Measurements from ENCODE around the gene INMT. TPM values are rescaled to one million over a fixed set of nuclear protein-coding genes. Genes with fewer than 3 reads are reported as not detected.

The INMT gene
- total and polyA plus RNA-seq, 2 experiments from 2014 or later, result 0.79 to 1.1 TPM

DNA sequence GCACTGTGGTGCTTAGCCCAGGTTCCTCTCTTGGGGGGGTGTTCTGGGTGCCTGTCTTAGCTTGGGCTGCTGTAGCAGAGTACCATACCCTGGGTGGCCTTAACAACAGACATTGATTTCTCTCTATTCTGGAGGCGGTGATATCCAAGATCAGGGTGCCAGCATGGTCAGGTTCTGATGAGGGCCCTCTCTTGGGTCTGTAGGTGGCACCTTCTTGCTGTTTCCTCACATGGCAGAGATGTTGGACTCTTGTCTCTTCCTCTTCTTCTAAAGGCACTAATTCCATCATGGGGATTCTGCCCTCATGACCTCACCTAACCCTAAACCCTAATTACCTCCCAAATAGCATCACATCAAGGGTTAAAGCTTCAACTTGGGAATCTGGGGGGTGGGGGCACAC, 49.7 kb upstream of the INMT start:
- Mint-ChIP-seq H3K27ac (no peak overlapping the region), H3K4me1 (peaks cover 26% of the 10 kb centered on the region), H3K4me3 (no peak overlapping the region), H3K9me3 (no peaks in the 10 kb centered on the region), H3K27me3 (ENCODE audit: insufficient read depth, low read depth, poor library complexity) (peaks cover 19% of the 10 kb centered on the region), H3K36me3 (ENCODE audit: low read depth) (no peaks in the 10 kb centered on the region; the same call in 2 of the 3 replicates)
- Histone ChIP-seq H3K79me2 (replicated peaks; ENCODE audit: insufficient read depth) (no peaks in the 10 kb centered on the region), H3F3A (replicated peaks; ENCODE audit: low read depth) (no peaks in the 10 kb centered on the region), H2AFZ (no peak overlapping the region), H3K27ac (ENCODE audit: low read depth) (no peak overlapping the region), H3K9me2 (ENCODE audit: insufficient read depth) (no peaks in the 10 kb centered on the region), H3K27me3 (ENCODE audit: insufficient read depth) (no peaks in the 10 kb centered on the region), H3K4me1 (ENCODE audit: insufficient read depth) (peaks cover 11% of the 10 kb centered on the region), H3K4me3 (no peak overlapping the region), H3K36me3 (ENCODE audit: insufficient read depth) (no peaks in the 10 kb centered on the region), H3K4me2 (no peak overlapping the region), H4K20me1 (replicated peaks; ENCODE audit: insufficient read depth) (no peaks in the 10 kb centered on the region)
- ATAC-seq (no peak), DNase-seq (ENCODE audit: low spot score) (no peak)
- no peak for TF ChIP-seq ZNF114 (CRISPR knock-in tag; IDR thresholded peaks at IDR 0.05)
- TF ChIP-seq, protein P1, sequence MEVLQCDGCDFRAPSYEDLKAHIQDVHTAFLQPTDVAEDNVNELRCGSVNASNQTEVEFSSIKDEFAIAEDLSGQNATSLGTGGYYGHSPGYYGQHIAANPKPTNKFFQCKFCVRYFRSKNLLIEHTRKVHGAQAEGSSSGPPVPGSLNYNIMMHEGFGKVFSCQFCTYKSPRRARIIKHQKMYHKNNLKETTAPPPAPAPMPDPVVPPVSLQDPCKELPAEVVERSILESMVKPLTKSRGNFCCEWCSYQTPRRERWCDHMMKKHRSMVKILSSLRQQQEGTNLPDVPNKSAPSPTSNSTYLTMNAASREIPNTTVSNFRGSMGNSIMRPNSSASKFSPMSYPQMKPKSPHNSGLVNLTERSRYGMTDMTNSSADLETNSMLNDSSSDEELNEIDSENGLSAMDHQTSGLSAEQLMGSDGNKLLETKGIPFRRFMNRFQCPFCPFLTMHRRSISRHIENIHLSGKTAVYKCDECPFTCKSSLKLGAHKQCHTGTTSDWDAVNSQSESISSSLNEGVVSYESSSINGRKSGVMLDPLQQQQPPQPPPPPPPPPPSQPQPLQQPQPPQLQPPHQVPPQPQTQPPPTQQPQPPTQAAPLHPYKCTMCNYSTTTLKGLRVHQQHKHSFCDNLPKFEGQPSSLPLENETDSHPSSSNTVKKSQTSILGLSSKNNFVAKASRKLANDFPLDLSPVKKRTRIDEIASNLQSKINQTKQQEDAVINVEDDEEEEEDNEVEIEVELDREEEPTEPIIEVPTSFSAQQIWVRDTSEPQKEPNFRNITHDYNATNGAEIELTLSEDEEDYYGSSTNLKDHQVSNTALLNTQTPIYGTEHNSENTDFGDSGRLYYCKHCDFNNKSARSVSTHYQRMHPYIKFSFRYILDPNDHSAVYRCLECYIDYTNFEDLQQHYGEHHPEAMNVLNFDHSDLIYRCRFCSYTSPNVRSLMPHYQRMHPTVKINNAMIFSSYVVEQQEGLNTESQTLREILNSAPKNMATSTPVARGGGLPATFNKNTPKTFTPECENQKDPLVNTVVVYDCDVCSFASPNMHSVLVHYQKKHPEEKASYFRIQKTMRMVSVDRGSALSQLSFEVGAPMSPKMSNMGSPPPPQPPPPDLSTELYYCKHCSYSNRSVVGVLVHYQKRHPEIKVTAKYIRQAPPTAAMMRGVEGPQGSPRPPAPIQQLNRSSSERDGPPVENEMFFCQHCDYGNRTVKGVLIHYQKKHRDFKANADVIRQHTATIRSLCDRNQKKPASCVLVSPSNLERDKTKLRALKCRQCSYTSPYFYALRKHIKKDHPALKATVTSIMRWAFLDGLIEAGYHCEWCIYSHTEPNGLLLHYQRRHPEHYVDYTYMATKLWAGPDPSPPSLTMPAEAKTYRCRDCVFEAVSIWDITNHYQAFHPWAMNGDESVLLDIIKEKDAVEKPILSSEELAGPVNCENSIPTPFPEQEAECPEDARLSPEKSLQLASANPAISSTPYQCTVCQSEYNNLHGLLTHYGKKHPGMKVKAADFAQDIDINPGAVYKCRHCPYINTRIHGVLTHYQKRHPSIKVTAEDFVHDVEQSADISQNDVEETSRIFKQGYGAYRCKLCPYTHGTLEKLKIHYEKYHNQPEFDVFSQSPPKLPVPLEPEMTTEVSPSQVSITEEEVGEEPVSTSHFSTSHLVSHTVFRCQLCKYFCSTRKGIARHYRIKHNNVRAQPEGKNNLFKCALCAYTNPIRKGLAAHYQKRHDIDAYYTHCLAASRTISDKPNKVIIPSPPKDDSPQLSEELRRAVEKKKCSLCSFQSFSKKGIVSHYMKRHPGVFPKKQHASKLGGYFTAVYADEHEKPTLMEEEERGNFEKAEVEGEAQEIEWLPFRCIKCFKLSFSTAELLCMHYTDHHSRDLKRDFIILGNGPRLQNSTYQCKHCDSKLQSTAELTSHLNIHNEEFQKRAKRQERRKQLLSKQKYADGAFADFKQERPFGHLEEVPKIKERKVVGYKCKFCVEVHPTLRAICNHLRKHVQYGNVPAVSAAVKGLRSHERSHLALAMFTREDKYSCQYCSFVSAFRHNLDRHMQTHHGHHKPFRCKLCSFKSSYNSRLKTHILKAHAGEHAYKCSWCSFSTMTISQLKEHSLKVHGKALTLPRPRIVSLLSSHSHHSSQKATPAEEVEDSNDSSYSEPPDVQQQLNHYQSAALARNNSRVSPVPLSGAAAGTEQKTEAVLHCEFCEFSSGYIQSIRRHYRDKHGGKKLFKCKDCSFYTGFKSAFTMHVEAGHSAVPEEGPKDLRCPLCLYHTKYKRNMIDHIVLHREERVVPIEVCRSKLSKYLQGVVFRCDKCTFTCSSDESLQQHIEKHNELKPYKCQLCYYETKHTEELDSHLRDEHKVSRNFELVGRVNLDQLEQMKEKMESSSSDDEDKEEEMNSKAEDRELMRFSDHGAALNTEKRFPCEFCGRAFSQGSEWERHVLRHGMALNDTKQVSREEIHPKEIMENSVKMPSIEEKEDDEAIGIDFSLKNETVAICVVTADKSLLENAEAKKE (CRISPR knock-in tag; IDR thresholded peaks at IDR 0.05), result no peak
- TF ChIP-seq EZH2 (IDR thresholded peaks at IDR 0.05; ENCODE audit: low read depth, unreplicated experiment), result no peak
- TF ChIP-seq, protein P2, sequence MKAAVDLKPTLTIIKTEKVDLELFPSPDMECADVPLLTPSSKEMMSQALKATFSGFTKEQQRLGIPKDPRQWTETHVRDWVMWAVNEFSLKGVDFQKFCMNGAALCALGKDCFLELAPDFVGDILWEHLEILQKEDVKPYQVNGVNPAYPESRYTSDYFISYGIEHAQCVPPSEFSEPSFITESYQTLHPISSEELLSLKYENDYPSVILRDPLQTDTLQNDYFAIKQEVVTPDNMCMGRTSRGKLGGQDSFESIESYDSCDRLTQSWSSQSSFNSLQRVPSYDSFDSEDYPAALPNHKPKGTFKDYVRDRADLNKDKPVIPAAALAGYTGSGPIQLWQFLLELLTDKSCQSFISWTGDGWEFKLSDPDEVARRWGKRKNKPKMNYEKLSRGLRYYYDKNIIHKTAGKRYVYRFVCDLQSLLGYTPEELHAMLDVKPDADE (IDR thresholded peaks at IDR 0.05), result no peak
- TF ChIP-seq, protein P3, sequence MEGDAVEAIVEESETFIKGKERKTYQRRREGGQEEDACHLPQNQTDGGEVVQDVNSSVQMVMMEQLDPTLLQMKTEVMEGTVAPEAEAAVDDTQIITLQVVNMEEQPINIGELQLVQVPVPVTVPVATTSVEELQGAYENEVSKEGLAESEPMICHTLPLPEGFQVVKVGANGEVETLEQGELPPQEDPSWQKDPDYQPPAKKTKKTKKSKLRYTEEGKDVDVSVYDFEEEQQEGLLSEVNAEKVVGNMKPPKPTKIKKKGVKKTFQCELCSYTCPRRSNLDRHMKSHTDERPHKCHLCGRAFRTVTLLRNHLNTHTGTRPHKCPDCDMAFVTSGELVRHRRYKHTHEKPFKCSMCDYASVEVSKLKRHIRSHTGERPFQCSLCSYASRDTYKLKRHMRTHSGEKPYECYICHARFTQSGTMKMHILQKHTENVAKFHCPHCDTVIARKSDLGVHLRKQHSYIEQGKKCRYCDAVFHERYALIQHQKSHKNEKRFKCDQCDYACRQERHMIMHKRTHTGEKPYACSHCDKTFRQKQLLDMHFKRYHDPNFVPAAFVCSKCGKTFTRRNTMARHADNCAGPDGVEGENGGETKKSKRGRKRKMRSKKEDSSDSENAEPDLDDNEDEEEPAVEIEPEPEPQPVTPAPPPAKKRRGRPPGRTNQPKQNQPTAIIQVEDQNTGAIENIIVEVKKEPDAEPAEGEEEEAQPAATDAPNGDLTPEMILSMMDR (conservative IDR thresholded peaks at IDR 0.05; ENCODE audit: low read depth in 2 of 2), result peak; percentile 25 to 65

Measured in GM23338 (cell line).